Measurements from ENCODE around the gene PEX26. TPM values are rescaled to one million over a fixed set of nuclear protein-coding genes. Genes with fewer than 3 reads are reported as not detected.

PEX26 gene
- total and polyA plus RNA-seq, 2 of the 13 experiments (the other 11 are each of a cell fraction or from before 2014, with no cell fraction given) = 10.6 to 25.1 TPM

- peak; percentile 41; the same call in 1 of the 2 replicates for TF ChIP-seq MYC (CRISPR knock-in tag; IDR thresholded peaks at IDR 0.05; ENCODE audit: borderline replicate concordance)
- no peak for TF ChIP-seq ATF4 (CRISPR knock-in tag; IDR thresholded peaks at IDR 0.05)
- TF ChIP-seq, protein P1, sequence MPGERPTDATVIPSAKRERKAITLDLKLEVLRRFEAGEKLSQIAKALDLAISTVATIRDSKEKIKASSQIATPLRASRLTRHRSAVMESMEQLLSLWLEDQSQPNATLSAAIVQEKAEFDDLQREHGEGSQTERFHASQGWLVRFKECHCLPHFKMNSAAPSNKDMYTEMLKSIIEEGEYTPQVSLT (CRISPR knock-in tag; IDR thresholded peaks at IDR 0.05; ENCODE audit: borderline replicate concordance, low read depth) = no peak
- no peak for TF ChIP-seq AGO2 (optimal IDR thresholded peaks at IDR 0.05; ENCODE audit: low read depth, low read length)
- TF ChIP-seq, protein P2, sequence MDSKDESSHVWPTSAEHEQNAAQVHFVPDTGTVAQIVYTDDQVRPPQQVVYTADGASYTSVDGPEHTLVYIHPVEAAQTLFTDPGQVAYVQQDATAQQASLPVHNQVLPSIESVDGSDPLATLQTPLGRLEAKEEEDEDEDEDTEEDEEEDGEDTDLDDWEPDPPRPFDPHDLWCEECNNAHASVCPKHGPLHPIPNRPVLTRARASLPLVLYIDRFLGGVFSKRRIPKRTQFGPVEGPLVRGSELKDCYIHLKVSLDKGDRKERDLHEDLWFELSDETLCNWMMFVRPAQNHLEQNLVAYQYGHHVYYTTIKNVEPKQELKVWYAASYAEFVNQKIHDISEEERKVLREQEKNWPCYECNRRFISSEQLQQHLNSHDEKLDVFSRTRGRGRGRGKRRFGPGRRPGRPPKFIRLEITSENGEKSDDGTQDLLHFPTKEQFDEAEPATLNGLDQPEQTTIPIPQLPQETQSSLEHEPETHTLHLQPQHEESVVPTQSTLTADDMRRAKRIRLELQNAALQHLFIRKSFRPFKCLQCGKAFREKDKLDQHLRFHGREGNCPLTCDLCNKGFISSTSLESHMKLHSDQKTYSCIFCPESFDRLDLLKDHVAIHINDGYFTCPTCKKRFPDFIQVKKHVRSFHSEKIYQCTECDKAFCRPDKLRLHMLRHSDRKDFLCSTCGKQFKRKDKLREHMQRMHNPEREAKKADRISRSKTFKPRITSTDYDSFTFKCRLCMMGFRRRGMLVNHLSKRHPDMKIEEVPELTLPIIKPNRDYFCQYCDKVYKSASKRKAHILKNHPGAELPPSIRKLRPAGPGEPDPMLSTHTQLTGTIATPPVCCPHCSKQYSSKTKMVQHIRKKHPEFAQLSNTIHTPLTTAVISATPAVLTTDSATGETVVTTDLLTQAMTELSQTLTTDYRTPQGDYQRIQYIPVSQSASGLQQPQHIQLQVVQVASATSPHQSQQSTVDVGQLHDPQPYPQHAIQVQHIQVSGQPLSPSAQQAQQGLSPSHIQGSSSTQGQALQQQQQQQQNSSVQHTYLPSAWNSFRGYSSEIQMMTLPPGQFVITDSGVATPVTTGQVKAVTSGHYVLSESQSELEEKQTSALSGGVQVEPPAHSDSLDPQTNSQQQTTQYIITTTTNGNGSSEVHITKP (CRISPR knock-in tag; IDR thresholded peaks at IDR 0.05; ENCODE audit: low read depth) = peak; percentile 82; the same call in 1 of the 2 replicates
- no peak for TF ChIP-seq ZNF501 (CRISPR knock-in tag; IDR thresholded peaks at IDR 0.05)
- TF ChIP-seq, protein P3, sequence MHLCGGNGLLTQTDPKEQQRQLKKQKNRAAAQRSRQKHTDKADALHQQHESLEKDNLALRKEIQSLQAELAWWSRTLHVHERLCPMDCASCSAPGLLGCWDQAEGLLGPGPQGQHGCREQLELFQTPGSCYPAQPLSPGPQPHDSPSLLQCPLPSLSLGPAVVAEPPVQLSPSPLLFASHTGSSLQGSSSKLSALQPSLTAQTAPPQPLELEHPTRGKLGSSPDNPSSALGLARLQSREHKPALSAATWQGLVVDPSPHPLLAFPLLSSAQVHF (CRISPR knock-in tag; IDR thresholded peaks at IDR 0.05) = no peak
- no peak for TF ChIP-seq ZNF773 (CRISPR knock-in tag; IDR thresholded peaks at IDR 0.05; ENCODE audit: borderline replicate concordance)
- peak; percentile 79; the same call in 1 of the 2 replicates for TF ChIP-seq SPEN (CRISPR knock-in tag; IDR thresholded peaks at IDR 0.05; ENCODE audit: low read depth)
- TF ChIP-seq BORCS8-MEF2B (CRISPR knock-in tag; IDR thresholded peaks at IDR 0.05) = peak; percentile 30; the same call in 1 of the 2 replicates
- TF ChIP-seq THAP8 (CRISPR knock-in tag; IDR thresholded peaks at IDR 0.05; ENCODE audit: borderline replicate concordance) = no peak
- TF ChIP-seq, protein P4, sequence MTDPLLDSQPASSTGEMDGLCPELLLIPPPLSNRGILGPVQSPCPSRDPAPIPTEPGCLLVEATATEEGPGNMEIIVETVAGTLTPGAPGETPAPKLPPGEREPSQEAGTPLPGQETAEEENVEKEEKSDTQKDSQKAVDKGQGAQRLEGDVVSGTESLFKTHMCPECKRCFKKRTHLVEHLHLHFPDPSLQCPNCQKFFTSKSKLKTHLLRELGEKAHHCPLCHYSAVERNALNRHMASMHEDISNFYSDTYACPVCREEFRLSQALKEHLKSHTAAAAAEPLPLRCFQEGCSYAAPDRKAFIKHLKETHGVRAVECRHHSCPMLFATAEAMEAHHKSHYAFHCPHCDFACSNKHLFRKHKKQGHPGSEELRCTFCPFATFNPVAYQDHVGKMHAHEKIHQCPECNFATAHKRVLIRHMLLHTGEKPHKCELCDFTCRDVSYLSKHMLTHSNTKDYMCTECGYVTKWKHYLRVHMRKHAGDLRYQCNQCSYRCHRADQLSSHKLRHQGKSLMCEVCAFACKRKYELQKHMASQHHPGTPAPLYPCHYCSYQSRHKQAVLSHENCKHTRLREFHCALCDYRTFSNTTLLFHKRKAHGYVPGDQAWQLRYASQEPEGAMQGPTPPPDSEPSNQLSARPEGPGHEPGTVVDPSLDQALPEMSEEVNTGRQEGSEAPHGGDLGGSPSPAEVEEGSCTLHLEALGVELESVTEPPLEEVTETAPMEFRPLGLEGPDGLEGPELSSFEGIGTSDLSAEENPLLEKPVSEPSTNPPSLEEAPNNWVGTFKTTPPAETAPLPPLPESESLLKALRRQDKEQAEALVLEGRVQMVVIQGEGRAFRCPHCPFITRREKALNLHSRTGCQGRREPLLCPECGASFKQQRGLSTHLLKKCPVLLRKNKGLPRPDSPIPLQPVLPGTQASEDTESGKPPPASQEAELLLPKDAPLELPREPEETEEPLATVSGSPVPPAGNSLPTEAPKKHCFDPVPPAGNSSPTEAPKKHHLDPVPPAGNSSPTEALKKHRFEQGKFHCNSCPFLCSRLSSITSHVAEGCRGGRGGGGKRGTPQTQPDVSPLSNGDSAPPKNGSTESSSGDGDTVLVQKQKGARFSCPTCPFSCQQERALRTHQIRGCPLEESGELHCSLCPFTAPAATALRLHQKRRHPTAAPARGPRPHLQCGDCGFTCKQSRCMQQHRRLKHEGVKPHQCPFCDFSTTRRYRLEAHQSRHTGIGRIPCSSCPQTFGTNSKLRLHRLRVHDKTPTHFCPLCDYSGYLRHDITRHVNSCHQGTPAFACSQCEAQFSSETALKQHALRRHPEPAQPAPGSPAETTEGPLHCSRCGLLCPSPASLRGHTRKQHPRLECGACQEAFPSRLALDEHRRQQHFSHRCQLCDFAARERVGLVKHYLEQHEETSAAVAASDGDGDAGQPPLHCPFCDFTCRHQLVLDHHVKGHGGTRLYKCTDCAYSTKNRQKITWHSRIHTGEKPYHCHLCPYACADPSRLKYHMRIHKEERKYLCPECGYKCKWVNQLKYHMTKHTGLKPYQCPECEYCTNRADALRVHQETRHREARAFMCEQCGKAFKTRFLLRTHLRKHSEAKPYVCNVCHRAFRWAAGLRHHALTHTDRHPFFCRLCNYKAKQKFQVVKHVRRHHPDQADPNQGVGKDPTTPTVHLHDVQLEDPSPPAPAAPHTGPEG (CRISPR knock-in tag; IDR thresholded peaks at IDR 0.05) = no peak
- no peak for TF ChIP-seq ZNF572 (CRISPR knock-in tag; IDR thresholded peaks at IDR 0.05)
- peak; percentile 92 for TF ChIP-seq TARDBP (CRISPR knock-in tag; IDR thresholded peaks at IDR 0.05)
- no peak for TF ChIP-seq ZNF841 (CRISPR knock-in tag; IDR thresholded peaks at IDR 0.05; ENCODE audit: borderline replicate concordance)
These were observed 33.1 kb upstream of the PEX26 start (continued) for GRCh38 chr22:18044548-18045271.
